HepG2 (cell line): Measurements from ENCODE around the gene GCM1. TPM values are rescaled to one million over a fixed set of nuclear protein-coding genes. Genes with fewer than 3 reads are reported as not detected.
A peak's percentile ranks its signal among the peaks of the same experiment; 100 is the strongest.

Experiments
- DNMT3B ChIP-seq: conservative IDR thresholded peaks from 2 replicates; pipeline ENCODE4 v1.6.1; 2016; ENCODE audit warnings: missing biosample characterization, control low read depth
- GABPA ChIP-seq, 2 experiments: IDR thresholded peaks; 2 replicates each; pipeline ENCODE4 v1.6.1; 2011 to 2016; ENCODE audit warnings: low read depth in 2 of 2, low read length in 1 of 2, missing biosample characterization in 1 of 2, missing genetic modification characterization in 1 of 2
- GLI4 ChIP-seq: sonication (generic); formaldehyde crosslinking; IDR thresholded peaks from 2 replicates; pipeline ENCODE4 v1.5.1; 2020; ENCODE audit warnings: missing genetic modification reagents, mild to moderate bottlenecking, moderate library complexity, borderline replicate concordance
- KDM5B ChIP-seq: sonication (generic); formaldehyde crosslinking; IDR thresholded peaks from 2 replicates; pipeline ENCODE4 v1.4.0; 2020; ENCODE audit warnings: missing genetic modification reagents, mild to moderate bottlenecking, borderline replicate concordance
- MLLT10 ChIP-seq: sonication (generic); formaldehyde crosslinking; IDR thresholded peaks from 2 replicates; pipeline ENCODE4 v1.4.0; 2020; ENCODE audit warnings: missing genetic modification reagents
- TOE1 ChIP-seq: sonication (generic); formaldehyde crosslinking; IDR thresholded peaks from 2 replicates; pipeline ENCODE4 v1.4.0; 2020; ENCODE audit warnings: mild to moderate bottlenecking, missing genetic modification reagents
- WIZ ChIP-seq: sonication (generic); formaldehyde crosslinking; IDR thresholded peaks from 2 replicates; pipeline ENCODE4 v1.5.1; 2020; ENCODE audit warnings: mild to moderate bottlenecking, missing genetic modification reagents
- ZNF225 ChIP-seq: sonication (generic); formaldehyde crosslinking; IDR thresholded peaks from 2 replicates; pipeline ENCODE4 v1.4.0; 2020; ENCODE audit warnings: mild to moderate bottlenecking, missing genetic modification reagents
- ZNF549 ChIP-seq: sonication (generic); formaldehyde crosslinking; IDR thresholded peaks from 2 replicates; pipeline ENCODE4 v1.5.0; 2020; ENCODE audit warnings: missing genetic modification reagents
- ZNF709 ChIP-seq: sonication (generic); formaldehyde crosslinking; IDR thresholded peaks from 2 replicates; pipeline ENCODE4 v1.5.0; 2020; ENCODE audit warnings: mild to moderate bottlenecking, missing genetic modification reagents
- polyA plus RNA-seq, 8 experiments: library from polyadenylated mRNA; depleted of rRNA in 3 of 8; stranded (reverse) in 7 of 8; unstranded in 1 of 8; fragments of >200 nt; fragmentation: Illumina TruSeq in 4 of 8; extraction: Trizol in 4 of 8; gene quantifications; 2 replicates each; pipeline versions ENCODE4 v1.2.1 to v1.2.3, GENCODE V29; 2011 to 2016; ENCODE audit warnings: low read depth in 4 of 8, missing spikeins in 1 of 8, mixed read lengths in 1 of 8; ENCODE audit not compliant: insufficient read depth in 1 of 8
- total RNA-seq, 5 experiments: library from RNA; depleted of rRNA; stranded (reverse); fragments of >200 nt; fragmentation: Illumina TruSeq; extraction: Trizol; gene quantifications; 2 replicates each; pipeline ENCODE4 v1.2.3, GENCODE V29; 2016; ENCODE audit warnings: low read depth in 1 of 5
- TF ChIP-seq, protein P1 (sequence below): sonication (generic); formaldehyde crosslinking; IDR thresholded peaks from 2 replicates; pipeline ENCODE4 v1.8.1; 2023; ENCODE audit warnings: mild to moderate bottlenecking, moderate library complexity, missing genetic modification reagents
- TF ChIP-seq, protein P2 (sequence below): IDR thresholded peaks from 2 replicates; pipeline ENCODE4 v1.6.1; 2016; ENCODE audit warnings: low read depth, missing genetic modification reagents, missing compliant biosample characterization
- TF ChIP-seq, protein P3 (sequence below): sonication (generic); formaldehyde crosslinking; IDR thresholded peaks from 2 replicates; pipeline ENCODE4 v1.5.0; 2020; ENCODE audit warnings: mild to moderate bottlenecking, missing genetic modification reagents
- TF ChIP-seq, protein P4 (sequence below): sonication (generic); formaldehyde crosslinking; IDR thresholded peaks from 2 replicates; pipeline ENCODE4 v1.4.0; 2020; ENCODE audit warnings: missing genetic modification reagents
- TF ChIP-seq, protein P5 (sequence below): sonication (generic); formaldehyde crosslinking; IDR thresholded peaks from 2 replicates; pipeline ENCODE4 v1.8.1; 2023; ENCODE audit warnings: mild to moderate bottlenecking, missing genetic modification reagents, borderline replicate concordance

GCM1 gene
- total and polyA plus RNA-seq, 2 of the 13 experiments (the other 11 are each of a cell fraction or from before 2014, with no cell fraction given): 0.04 to 0.13 TPM

DNA sequence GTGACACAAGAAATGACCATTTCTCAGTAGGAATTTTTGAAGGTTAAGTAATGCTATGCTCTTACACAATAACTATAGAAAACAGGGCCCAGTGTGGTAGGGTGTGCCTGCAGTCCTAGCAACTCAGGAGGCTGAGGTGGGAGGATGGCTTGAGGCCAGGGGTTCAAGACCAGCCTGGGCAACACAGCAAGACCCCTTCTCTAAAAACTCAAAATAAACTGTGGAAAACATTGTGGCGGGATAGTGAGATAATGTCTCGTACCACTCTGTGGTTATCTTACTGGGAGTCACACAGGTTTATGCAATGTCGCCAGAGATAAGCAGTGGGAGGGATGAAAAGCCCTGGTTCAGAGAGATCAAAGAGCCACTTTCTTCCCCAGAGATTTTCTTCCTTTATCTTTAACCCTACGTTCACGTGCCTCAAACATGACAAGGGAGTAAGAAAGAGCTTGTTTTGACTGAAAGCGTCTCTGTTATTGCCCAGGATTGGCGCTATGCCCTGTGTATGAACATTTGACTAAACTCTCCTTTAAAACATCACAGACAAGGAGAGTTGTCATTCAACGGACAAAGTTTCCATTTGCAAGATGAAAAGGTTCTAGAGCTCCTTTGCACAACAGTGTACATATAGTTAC lies 13.9 kb downstream of the GCM1 start (continued):
- TF ChIP-seq GABPA (IDR thresholded peaks at IDR 0.05; ENCODE audit: low read depth, low read length) (no peak), GABPA (CRISPR knock-in tag; IDR thresholded peaks at IDR 0.05; ENCODE audit: low read depth) (0 out of 2 replicates have a peak, but pooled peaks have one; percentile 15), TOE1 (CRISPR knock-in tag) (0 out of 2 replicates have a peak, but pooled peaks have one; percentile 89), GLI4 (CRISPR knock-in tag) (0 out of 2 replicates have a peak, but pooled peaks have one; percentile 61), ZNF709 (CRISPR knock-in tag) (peak; percentile 65; the same call in 1 of the 2 replicates), MLLT10 (no peak), WIZ (CRISPR knock-in tag) (no peak), ZNF225 (no peak), ZNF549 (no peak), KDM5B (no peak), DNMT3B (peak; percentile 81)
- TF ChIP-seq, protein P1, sequence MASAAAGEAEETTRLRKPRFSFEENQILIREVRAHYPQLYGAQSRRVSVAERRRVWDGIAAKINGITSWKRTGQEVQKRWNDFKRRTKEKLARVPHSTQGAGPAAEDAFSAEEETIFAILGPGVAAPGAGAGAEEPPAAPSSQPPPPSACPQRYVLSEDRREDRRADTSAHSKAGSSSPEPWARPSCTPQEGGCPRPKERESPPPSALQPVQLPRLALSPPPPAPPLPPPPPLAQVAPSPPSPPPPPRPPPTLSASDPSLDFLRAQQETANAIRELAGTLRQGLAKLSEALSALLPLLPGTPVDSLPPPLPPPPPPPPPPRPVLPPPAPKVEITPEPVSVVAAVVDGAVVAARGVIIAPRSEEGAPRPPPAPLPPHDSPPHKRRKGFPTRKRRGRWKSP (CRISPR knock-in tag): peak; percentile 69; the same call in 1 of the 2 replicates
- TF ChIP-seq, protein P2, sequence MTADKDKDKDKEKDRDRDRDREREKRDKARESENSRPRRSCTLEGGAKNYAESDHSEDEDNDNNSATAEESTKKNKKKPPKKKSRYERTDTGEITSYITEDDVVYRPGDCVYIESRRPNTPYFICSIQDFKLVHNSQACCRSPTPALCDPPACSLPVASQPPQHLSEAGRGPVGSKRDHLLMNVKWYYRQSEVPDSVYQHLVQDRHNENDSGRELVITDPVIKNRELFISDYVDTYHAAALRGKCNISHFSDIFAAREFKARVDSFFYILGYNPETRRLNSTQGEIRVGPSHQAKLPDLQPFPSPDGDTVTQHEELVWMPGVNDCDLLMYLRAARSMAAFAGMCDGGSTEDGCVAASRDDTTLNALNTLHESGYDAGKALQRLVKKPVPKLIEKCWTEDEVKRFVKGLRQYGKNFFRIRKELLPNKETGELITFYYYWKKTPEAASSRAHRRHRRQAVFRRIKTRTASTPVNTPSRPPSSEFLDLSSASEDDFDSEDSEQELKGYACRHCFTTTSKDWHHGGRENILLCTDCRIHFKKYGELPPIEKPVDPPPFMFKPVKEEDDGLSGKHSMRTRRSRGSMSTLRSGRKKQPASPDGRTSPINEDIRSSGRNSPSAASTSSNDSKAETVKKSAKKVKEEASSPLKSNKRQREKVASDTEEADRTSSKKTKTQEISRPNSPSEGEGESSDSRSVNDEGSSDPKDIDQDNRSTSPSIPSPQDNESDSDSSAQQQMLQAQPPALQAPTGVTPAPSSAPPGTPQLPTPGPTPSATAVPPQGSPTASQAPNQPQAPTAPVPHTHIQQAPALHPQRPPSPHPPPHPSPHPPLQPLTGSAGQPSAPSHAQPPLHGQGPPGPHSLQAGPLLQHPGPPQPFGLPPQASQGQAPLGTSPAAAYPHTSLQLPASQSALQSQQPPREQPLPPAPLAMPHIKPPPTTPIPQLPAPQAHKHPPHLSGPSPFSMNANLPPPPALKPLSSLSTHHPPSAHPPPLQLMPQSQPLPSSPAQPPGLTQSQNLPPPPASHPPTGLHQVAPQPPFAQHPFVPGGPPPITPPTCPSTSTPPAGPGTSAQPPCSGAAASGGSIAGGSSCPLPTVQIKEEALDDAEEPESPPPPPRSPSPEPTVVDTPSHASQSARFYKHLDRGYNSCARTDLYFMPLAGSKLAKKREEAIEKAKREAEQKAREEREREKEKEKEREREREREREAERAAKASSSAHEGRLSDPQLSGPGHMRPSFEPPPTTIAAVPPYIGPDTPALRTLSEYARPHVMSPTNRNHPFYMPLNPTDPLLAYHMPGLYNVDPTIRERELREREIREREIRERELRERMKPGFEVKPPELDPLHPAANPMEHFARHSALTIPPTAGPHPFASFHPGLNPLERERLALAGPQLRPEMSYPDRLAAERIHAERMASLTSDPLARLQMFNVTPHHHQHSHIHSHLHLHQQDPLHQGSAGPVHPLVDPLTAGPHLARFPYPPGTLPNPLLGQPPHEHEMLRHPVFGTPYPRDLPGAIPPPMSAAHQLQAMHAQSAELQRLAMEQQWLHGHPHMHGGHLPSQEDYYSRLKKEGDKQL (CRISPR knock-in tag): peak; percentile 93
- TF ChIP-seq, protein P3, sequence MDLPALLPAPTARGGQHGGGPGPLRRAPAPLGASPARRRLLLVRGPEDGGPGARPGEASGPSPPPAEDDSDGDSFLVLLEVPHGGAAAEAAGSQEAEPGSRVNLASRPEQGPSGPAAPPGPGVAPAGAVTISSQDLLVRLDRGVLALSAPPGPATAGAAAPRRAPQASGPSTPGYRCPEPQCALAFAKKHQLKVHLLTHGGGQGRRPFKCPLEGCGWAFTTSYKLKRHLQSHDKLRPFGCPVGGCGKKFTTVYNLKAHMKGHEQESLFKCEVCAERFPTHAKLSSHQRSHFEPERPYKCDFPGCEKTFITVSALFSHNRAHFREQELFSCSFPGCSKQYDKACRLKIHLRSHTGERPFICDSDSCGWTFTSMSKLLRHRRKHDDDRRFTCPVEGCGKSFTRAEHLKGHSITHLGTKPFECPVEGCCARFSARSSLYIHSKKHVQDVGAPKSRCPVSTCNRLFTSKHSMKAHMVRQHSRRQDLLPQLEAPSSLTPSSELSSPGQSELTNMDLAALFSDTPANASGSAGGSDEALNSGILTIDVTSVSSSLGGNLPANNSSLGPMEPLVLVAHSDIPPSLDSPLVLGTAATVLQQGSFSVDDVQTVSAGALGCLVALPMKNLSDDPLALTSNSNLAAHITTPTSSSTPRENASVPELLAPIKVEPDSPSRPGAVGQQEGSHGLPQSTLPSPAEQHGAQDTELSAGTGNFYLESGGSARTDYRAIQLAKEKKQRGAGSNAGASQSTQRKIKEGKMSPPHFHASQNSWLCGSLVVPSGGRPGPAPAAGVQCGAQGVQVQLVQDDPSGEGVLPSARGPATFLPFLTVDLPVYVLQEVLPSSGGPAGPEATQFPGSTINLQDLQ (CRISPR knock-in tag): peak; percentile 82
- TF ChIP-seq, protein P4, sequence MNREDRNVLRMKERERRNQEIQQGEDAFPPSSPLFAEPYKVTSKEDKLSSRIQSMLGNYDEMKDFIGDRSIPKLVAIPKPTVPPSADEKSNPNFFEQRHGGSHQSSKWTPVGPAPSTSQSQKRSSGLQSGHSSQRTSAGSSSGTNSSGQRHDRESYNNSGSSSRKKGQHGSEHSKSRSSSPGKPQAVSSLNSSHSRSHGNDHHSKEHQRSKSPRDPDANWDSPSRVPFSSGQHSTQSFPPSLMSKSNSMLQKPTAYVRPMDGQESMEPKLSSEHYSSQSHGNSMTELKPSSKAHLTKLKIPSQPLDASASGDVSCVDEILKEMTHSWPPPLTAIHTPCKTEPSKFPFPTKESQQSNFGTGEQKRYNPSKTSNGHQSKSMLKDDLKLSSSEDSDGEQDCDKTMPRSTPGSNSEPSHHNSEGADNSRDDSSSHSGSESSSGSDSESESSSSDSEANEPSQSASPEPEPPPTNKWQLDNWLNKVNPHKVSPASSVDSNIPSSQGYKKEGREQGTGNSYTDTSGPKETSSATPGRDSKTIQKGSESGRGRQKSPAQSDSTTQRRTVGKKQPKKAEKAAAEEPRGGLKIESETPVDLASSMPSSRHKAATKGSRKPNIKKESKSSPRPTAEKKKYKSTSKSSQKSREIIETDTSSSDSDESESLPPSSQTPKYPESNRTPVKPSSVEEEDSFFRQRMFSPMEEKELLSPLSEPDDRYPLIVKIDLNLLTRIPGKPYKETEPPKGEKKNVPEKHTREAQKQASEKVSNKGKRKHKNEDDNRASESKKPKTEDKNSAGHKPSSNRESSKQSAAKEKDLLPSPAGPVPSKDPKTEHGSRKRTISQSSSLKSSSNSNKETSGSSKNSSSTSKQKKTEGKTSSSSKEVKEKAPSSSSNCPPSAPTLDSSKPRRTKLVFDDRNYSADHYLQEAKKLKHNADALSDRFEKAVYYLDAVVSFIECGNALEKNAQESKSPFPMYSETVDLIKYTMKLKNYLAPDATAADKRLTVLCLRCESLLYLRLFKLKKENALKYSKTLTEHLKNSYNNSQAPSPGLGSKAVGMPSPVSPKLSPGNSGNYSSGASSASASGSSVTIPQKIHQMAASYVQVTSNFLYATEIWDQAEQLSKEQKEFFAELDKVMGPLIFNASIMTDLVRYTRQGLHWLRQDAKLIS (CRISPR knock-in tag): no peak
- TF ChIP-seq, protein P5, sequence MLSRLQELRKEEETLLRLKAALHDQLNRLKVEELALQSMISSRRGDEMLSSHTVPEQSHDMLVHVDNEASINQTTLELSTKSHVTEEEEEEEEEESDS (CRISPR knock-in tag): no peak
